C4-2B (cell line): Measurements from ENCODE around the gene POLR1F.

ENCODE experiments used
- H3K27ac ChIP-seq: fragments of 450-650 bp; 2 replicates; pipeline ENCODE4 v1.5.1; 2017
- ZFX ChIP-seq: fragments of 450-650 bp; IDR thresholded peaks from 2 replicates; pipeline ENCODE4 v1.6.1; 2017
- TF ChIP-seq, protein P1 (sequence below): fragments of 450-650 bp; conservative IDR thresholded peaks from 2 replicates; pipeline ENCODE4 v1.5.1; 2017; ENCODE audit warnings: mild to moderate bottlenecking

Gene POLR1F

DNA sequence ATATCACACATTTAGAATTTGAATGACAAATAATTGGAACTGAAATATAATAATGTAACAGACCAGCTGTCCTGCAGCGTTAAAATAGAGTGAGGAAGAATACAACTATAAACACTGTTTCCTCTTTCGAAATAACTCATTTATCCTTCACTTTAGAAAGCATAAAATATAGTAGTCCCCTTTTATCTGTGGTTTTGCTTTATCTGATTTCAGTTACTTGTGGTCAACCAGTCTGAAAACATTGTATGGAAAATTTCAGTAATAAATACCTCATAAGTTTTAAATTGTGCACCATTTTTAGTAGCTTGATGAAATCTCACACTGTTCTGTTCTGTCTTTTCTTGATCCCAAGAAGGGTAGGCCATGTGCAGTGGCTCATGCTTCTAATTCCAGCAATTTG lies 31.7 kb downstream of the POLR1F start:
- no peak overlapping the region for H3K27ac ChIP-seq
- TF ChIP-seq, protein P1, sequence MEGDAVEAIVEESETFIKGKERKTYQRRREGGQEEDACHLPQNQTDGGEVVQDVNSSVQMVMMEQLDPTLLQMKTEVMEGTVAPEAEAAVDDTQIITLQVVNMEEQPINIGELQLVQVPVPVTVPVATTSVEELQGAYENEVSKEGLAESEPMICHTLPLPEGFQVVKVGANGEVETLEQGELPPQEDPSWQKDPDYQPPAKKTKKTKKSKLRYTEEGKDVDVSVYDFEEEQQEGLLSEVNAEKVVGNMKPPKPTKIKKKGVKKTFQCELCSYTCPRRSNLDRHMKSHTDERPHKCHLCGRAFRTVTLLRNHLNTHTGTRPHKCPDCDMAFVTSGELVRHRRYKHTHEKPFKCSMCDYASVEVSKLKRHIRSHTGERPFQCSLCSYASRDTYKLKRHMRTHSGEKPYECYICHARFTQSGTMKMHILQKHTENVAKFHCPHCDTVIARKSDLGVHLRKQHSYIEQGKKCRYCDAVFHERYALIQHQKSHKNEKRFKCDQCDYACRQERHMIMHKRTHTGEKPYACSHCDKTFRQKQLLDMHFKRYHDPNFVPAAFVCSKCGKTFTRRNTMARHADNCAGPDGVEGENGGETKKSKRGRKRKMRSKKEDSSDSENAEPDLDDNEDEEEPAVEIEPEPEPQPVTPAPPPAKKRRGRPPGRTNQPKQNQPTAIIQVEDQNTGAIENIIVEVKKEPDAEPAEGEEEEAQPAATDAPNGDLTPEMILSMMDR, result no peak
- TF ChIP-seq ZFX, result no peak

DNA sequence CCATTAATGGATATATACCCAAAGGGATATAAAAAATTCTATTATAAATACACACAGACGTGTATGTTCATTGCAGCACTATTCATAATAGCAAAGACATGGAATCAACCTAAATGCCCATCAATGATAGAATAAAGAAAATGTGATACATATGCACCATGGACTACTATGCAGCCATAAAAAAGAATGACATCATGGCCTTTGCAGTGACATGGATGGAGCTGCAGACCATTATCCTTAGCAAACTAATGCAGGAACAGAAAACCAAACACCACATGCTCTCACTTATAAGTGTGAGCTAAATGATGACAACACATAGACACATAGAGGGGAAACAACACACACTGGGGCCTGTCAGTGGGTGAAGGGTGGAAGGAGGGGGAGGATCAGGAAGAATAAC lies 33.0 kb downstream of the POLR1F start:
- no peak overlapping the region for H3K27ac ChIP-seq
- no peak for TF ChIP-seq ZFX
- TF ChIP-seq, protein P1, result no peak

DNA sequence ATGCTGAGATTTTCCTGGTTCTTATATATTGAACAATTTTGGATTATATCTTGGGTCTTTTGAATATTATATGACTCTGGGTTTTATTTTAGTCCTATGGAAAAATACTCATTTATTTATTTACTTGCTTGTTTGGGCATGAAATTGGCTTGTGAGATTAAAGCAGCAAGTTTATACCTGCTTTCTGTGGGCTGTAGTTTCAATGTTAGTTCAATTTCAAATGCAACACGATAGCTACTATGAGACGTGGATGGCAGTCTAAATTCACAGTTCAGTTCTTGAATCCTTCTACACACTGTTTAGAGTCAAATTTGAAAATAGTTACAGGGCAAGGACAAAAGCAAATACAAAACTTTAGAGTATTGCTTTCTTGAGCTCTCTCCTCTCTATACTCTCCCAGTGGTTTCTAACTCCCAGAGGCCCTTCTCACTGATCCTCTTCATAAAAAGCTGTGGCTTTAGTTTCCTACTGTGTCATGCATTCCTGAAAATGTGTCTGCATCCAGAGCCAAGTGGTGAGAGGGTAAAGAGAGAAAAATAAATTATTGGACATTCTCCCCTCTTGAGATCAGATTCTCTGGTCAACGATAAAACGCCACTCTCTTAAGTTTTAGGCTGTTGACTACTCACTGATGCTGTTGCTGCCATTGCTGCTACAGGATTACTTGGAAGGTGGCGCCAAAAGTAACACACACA lies 34.4 kb downstream of the POLR1F start:
- TF ChIP-seq ZFX, result no peak
- TF ChIP-seq, protein P1, result no peak
- no peak overlapping the region for H3K27ac ChIP-seq

DNA sequence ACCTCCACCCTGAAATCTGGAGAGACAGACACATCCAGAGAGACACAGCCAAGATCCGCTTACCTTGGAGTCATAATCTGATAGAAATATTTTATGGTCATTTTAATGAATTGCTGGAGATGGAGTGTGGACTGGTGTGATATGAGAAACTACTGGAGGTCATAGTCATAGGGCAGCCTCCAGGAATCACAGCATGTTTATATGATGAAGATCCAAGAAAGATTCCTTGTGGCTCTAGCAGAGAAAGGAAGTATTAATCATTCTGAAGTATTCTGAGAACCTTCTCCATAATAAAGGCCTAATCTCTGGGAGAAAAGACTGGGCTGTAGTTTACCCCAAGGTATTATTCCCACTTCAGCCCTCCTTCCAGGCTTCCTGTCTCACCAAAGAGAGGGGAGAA lies 38.0 kb downstream of the POLR1F start:
- H3K27ac ChIP-seq, result no peak overlapping the region
- TF ChIP-seq, protein P1, result no peak
- TF ChIP-seq ZFX, result no peak

DNA sequence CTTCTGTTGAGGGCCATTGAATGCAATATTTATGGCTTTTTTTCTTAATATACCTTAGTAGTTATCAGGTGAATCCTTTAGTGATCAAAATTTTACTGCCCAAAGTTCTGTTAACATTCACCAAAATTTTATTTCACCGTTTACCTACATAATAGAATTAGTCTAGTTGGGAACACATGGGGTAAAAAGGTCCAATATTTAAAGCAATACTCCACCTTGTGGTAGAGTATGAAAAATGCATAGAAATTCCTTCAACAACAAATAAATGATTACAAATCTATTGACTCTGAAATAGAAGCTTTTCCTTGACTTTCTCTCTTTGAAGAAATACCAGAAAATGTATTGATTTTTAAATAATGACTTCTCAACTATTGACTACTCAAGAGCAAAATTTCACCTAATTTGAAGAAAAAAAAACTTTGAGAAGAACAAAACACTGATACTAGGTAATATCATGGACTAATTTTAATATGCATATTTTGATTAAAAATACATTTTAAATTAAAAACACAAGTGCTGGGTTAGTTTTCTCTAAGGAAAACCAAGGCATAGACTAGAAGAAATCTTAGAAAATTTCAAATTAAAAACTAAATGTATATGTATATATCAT lies 43.3 kb downstream of the POLR1F start:
- H3K27ac ChIP-seq, result no peak overlapping the region
- TF ChIP-seq ZFX, result no peak
- TF ChIP-seq, protein P1, result peak; percentile 81

DNA sequence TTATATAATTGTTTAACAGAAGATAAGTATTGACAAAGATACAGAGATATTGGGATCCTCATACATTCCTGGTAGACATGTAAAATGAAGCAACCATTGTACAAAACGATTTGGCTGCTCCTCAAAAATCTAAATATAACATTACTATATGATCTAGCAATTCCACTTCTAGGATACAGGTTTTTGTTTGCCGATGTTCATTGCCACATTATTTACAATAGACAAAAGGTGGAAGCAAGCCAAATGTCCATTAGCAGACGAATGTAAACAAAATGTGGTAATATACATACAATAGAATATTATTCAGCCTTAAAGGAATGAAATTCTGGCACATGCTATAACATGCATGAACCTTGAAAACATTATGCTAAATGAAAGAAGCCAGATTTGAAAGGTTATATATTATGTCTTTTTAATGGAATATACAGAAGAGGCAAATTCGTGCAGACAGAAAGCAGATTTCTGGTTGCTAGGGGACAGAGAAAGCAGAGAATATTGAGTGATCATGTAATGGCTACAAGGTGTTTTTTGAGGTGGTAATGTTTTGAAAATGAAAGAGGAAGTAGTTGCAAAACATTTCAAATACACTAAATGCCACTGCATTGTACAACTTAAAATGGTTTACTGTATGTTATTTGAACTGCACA lies 44.9 kb downstream of the POLR1F start:
- H3K27ac ChIP-seq, result no peak overlapping the region
- TF ChIP-seq, protein P1, result no peak
- no peak for TF ChIP-seq ZFX

DNA sequence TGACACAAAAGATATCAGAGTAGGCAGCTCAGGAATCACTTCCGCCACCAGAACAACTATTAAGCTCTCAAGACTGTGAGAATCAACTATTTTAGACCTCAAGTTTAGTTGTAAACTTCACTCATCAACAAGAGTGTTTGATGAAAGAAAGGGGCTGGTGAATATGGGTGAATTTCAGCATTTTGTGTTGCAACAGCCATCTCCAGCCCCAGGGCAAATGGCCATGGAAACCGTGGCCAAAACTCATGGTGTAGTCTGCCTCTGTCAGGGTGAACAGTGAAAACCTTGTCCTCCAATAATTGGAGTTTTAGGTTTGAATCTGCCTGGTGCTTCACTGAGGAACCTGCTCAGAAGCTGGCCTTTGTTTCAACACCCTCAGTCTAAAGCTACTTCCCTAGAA lies 60.0 kb downstream of the POLR1F start:
- H3K27ac ChIP-seq, result no peak overlapping the region
- TF ChIP-seq, protein P1, result no peak
- TF ChIP-seq ZFX, result no peak
